H1 (cell line): Measurements from ENCODE around the gene ANO6. TPM values are rescaled to one million over a fixed set of nuclear protein-coding genes. Genes with fewer than 3 reads are reported as not detected.

Experiments used
- CTCF ChIA-PET: fragments of 300-600 bp; sonication (Branson Sonifier 250); formaldehyde crosslinking; loops from one replicate; lab custom pipeline; 2021; ENCODE audit not compliant: partially characterized antibody; lab: Charles Lee
- POLR2A ChIA-PET: fragments of 300-600 bp; sonication (Branson Sonifier 250); formaldehyde crosslinking; loops from one replicate; lab custom pipeline; 2021; ENCODE audit warnings: inconsistent platforms; ENCODE audit not compliant: partially characterized antibody; lab: Charles Lee
- DNase-seq, 2 experiments: peaks; one replicate each; pipeline versions ENCODE4 v3.0.0 to v3.0.0-alpha.2; 2010 to 2022; ENCODE audit warnings: low spot score in 2 of 2, low read depth in 1 of 2, mixed read lengths in 1 of 2
- FAIRE-seq: peaks from 2 replicates; lab custom pipeline; 2011; peaks lifted over from hg19 to GRCh38; lab: Jason Lieb, UNC
- H2AFZ ChIP-seq: 2 replicates; pipeline ENCODE4 v1.8.1; 2012; ENCODE audit warnings: low read length, inconsistent platforms
- H2AK5ac ChIP-seq: 2 replicates; pipeline ENCODE4 v1.6.1; 2013; ENCODE audit warnings: low read depth, low read length
- H2BK120ac ChIP-seq: replicated peaks from 2 replicates; pipeline ENCODE3; 2013; ENCODE audit warnings: low read depth, low read length, inconsistent platforms
- H2BK12ac ChIP-seq: 2 replicates; pipeline ENCODE4 v1.6.1; 2013; ENCODE audit warnings: low read depth, low read length
- H2BK15ac ChIP-seq: 2 replicates; pipeline ENCODE4 v1.6.1; 2013; ENCODE audit warnings: low read length
- H2BK20ac ChIP-seq: 2 replicates; pipeline ENCODE4 v1.6.1; 2013; ENCODE audit warnings: low read length
- H2BK5ac ChIP-seq: 2 replicates; pipeline ENCODE4 v1.6.1; 2013; ENCODE audit warnings: low read depth, low read length
- H3K14ac ChIP-seq: 2 replicates; pipeline ENCODE4 v1.6.1; 2013; ENCODE audit warnings: inconsistent platforms; ENCODE audit not compliant: insufficient read length
- H3K18ac ChIP-seq: 2 replicates; pipeline ENCODE4 v1.6.1; 2013; ENCODE audit warnings: low read length; ENCODE audit errors: extremely low read depth
- H3K23ac ChIP-seq: 2 replicates; pipeline ENCODE4 v1.6.1; 2013; ENCODE audit warnings: inconsistent platforms; ENCODE audit not compliant: insufficient read length
- H3K23me2 ChIP-seq: 2 replicates; pipeline ENCODE4 v1.6.1; 2013; ENCODE audit warnings: low read depth, low read length
- H3K27ac ChIP-seq: 2 replicates; pipeline ENCODE4 v1.6.1; 2011; ENCODE audit warnings: low read depth, low read length, inconsistent platforms
- H3K27me3 ChIP-seq, 4 experiments: replicated peaks in 1 of 4; 1 replicate in 1 of 4; 2 replicates in 3 of 4; pipeline versions ENCODE4 v1.6.1 to v1.8.1; 2011 to 2013; ENCODE audit warnings: low read length in 3 of 4, mild to moderate bottlenecking in 3 of 4, inconsistent platforms in 2 of 4, mixed read lengths in 2 of 4, moderate library complexity in 1 of 4; ENCODE audit not compliant: control insufficient read depth in 3 of 4, insufficient read depth in 3 of 4; ENCODE audit errors: extremely low read depth in 1 of 4
- H3K36me3 ChIP-seq, 4 experiments: 2 replicates each; pipeline versions ENCODE4 v1.6.1 to v1.8.1; 2011 to 2013; ENCODE audit warnings: mild to moderate bottlenecking in 4 of 4, low read length in 3 of 4, moderate library complexity in 2 of 4, control low read depth in 1 of 4, inconsistent platforms in 1 of 4; ENCODE audit not compliant: insufficient read depth in 4 of 4, control insufficient read depth in 2 of 4
- H3K4ac ChIP-seq: replicated peaks from 2 replicates; pipeline ENCODE3; 2013; ENCODE audit warnings: low read length, low read depth, mixed read lengths, inconsistent platforms; ENCODE audit not compliant: insufficient read length
- H3K4me1 ChIP-seq, 4 experiments: replicated peaks in 1 of 4; 1 replicate in 1 of 4; 2 replicates in 3 of 4; pipeline versions ENCODE4 v1.6.1 to v1.8.1; 2011 to 2013; ENCODE audit warnings: low read length in 3 of 4, inconsistent platforms in 2 of 4, mixed read lengths in 1 of 4; ENCODE audit not compliant: insufficient read depth in 4 of 4, control insufficient read depth in 3 of 4
- H3K4me2 ChIP-seq, 2 experiments: 2 replicates each; pipeline versions ENCODE4 v1.6.1 to v1.8.1; 2011 to 2013; ENCODE audit warnings: low read depth in 2 of 2, low read length in 2 of 2, control low read depth in 1 of 2, inconsistent platforms in 1 of 2, mild to moderate bottlenecking in 1 of 2; ENCODE audit not compliant: insufficient read depth in 1 of 2
- H3K4me3 ChIP-seq, 4 experiments: fragments of 200-600, 300-600 bp in 1 of 4; sonication (generic), shearing (Covaris generic), sonication (Bioruptor Twin) in 1 of 4; 2 replicates each; pipeline versions ENCODE4 v1.5.1 to v1.8.1; 2011 to 2016; ENCODE audit warnings: low read length in 4 of 4, low read depth in 3 of 4, control low read depth in 2 of 4, inconsistent platforms in 2 of 4, mild to moderate bottlenecking in 2 of 4, mixed read lengths in 1 of 4, moderate library complexity in 1 of 4; ENCODE audit not compliant: insufficient read depth in 2 of 4; ENCODE audit errors: extremely low read depth in 1 of 4
- H3K56ac ChIP-seq: replicated peaks from 2 replicates; pipeline ENCODE3; 2013; ENCODE audit warnings: low read depth, mild to moderate bottlenecking, mixed read lengths, low read length, inconsistent platforms; ENCODE audit not compliant: insufficient read length
- H3K79me1 ChIP-seq: 2 replicates; pipeline ENCODE4 v1.6.1; 2013; ENCODE audit warnings: low read depth, low read length, control low read depth
- H3K79me2 ChIP-seq, 2 experiments: 2 replicates each; pipeline versions ENCODE4 v1.6.1 to v1.8.1; 2012 to 2013; ENCODE audit warnings: low read length in 2 of 2, mild to moderate bottlenecking in 2 of 2, inconsistent platforms in 1 of 2; ENCODE audit not compliant: insufficient read depth in 2 of 2, control insufficient read depth in 1 of 2
- H3K9ac ChIP-seq, 4 experiments: replicated peaks in 1 of 4; 1 replicate in 1 of 4; 2 replicates in 3 of 4; pipeline versions ENCODE4 v1.6.1 to v1.8.1; 2011 to 2013; ENCODE audit warnings: low read depth in 3 of 4, low read length in 3 of 4, control low read depth in 2 of 4, mild to moderate bottlenecking in 2 of 4, moderate library complexity in 2 of 4, inconsistent platforms in 1 of 4; ENCODE audit errors: extremely low read depth in 1 of 4
- H3K9me3 ChIP-seq, 2 experiments: 2 replicates each; pipeline versions ENCODE4 v1.6.1 to v1.8.1; 2012 to 2013; ENCODE audit warnings: mild to moderate bottlenecking in 2 of 2, moderate library complexity in 2 of 2, control low read depth in 1 of 2, inconsistent platforms in 1 of 2, low read depth in 1 of 2, low read length in 1 of 2, mixed read lengths in 1 of 2; ENCODE audit not compliant: insufficient read depth in 2 of 2
- H4K20me1 ChIP-seq, 2 experiments: replicated peaks in 1 of 2; 2 replicates each; pipeline versions ENCODE3 to v1.8.1; 2011 to 2013; ENCODE audit warnings: inconsistent platforms in 2 of 2, low read length in 2 of 2, mild to moderate bottlenecking in 1 of 2; ENCODE audit not compliant: insufficient read depth in 2 of 2, control insufficient read depth in 1 of 2
- H4K5ac ChIP-seq: 2 replicates; pipeline ENCODE4 v1.6.1; 2013; ENCODE audit warnings: low read length, low read depth, mixed read lengths, inconsistent platforms; ENCODE audit not compliant: insufficient read length
- H4K8ac ChIP-seq: 2 replicates; pipeline ENCODE4 v1.8.0; 2013; ENCODE audit warnings: mild to moderate bottlenecking, moderate library complexity, low read length, inconsistent platforms; ENCODE audit not compliant: insufficient read depth; ENCODE audit errors: extremely low read depth
- H4K91ac ChIP-seq: replicated peaks from 2 replicates; pipeline ENCODE3; 2013; ENCODE audit warnings: low read length, mixed read lengths, inconsistent platforms; ENCODE audit not compliant: insufficient read length
- ASH2L ChIP-seq: fragments of 200-600, 300-600 bp; sonication (generic); IDR thresholded peaks from one replicate; pipeline ENCODE4 v1.7.1; 2017; ENCODE audit warnings: low read length
- BACH1 ChIP-seq: IDR thresholded peaks from 2 replicates; pipeline ENCODE4 v1.6.1; 2012; ENCODE audit warnings: low read length, improper control_type of control experiment
- CHD1 ChIP-seq: IDR thresholded peaks from 2 replicates; pipeline ENCODE4 v1.6.1; 2012; ENCODE audit warnings: low read depth, low read length, improper control_type of control experiment
- CHD2 ChIP-seq: IDR thresholded peaks from 2 replicates; pipeline ENCODE4 v1.6.1; 2012; ENCODE audit warnings: low read length, improper control_type of control experiment
- CREB1 ChIP-seq: IDR thresholded peaks from 2 replicates; pipeline ENCODE4 v1.6.1; 2012; ENCODE audit warnings: inconsistent platforms
- EGR1 ChIP-seq: IDR thresholded peaks from 2 replicates; pipeline ENCODE4 v1.6.1; 2011; ENCODE audit warnings: low read depth, low read length, borderline replicate concordance
- JUND ChIP-seq: IDR thresholded peaks from 2 replicates; pipeline ENCODE4 v1.6.1; 2011; ENCODE audit warnings: mild to moderate bottlenecking, improper control_type of control experiment, low read length
- RFX5 ChIP-seq: IDR thresholded peaks from 2 replicates; pipeline ENCODE4 v1.6.1; 2011; ENCODE audit warnings: low read depth, low read length, improper control_type of control experiment, borderline replicate concordance
- RNF2 ChIP-seq: fragments of 200-900, 300-1000 bp; sonication (generic); IDR thresholded peaks from 2 replicates; pipeline ENCODE4 v1.7.1; 2016; ENCODE audit warnings: borderline replicate concordance, low read depth, mild to moderate bottlenecking, antibody characterized with exemption, low read length; ENCODE audit not compliant: poor library complexity, severe bottlenecking; ENCODE audit errors: missing control alignments
- SP2 ChIP-seq: IDR thresholded peaks from 2 replicates; pipeline ENCODE4 v1.6.1; 2012; ENCODE audit warnings: mild to moderate bottlenecking, low read length, inconsistent platforms
- TAF1 ChIP-seq: IDR thresholded peaks from 2 replicates; pipeline ENCODE4 v1.6.1; 2011; ENCODE audit warnings: mild to moderate bottlenecking, low read depth, low read length
- WGBS, 2 experiments: shearing (Covaris generic) in 1 of 2; methylation state at CpG; one replicate each; pipeline versions ENCODE4 v1.1.6 to v1.1.7; 2013 to 2015; ENCODE audit warnings: low lambda C conversion rate in 2 of 2, mixed read lengths in 2 of 2, inconsistent platforms in 1 of 2, low coverage in 1 of 2, missing lambda C conversion rate in 1 of 2; ENCODE audit not compliant: insufficient replicate concordance in 2 of 2, insufficient coverage in 1 of 2, insufficient read length in 1 of 2; ENCODE audit errors: extremely low coverage in 1 of 2, missing lambda C conversion rate in 1 of 2; 5-methylcytosine and 5-hydroxymethylcytosine counted together
- polyA plus RNA-seq, 7 experiments: library from polyadenylated mRNA; depleted of rRNA in 3 of 7; stranded (reverse) in 5 of 7; unstranded in 2 of 7; fragments of >200 nt in 5 of 7; fragments of 200-250 nt in 2 of 7; gene quantifications; 1 replicate in 5 of 7; 2 replicates in 1 of 7; 4 replicates in 1 of 7; pipeline versions ENCODE4 v1.2.1 to v1.2.3, GENCODE V29; 2011 to 2013; ENCODE audit warnings: missing spikeins in 2 of 7, mixed read lengths in 2 of 7
- total RNA-seq: library from RNA; stranded (reverse); fragmentation: NEBNext Ultra II Directional; extraction: Animal tissue kit (Norgen Biotek cat#: 25700); gene quantifications from 2 replicates; pipeline ENCODE4 v1.2.1, GENCODE V29; 2021

The ANO6 gene
- total and polyA plus RNA-seq, 2 of the 8 experiments (the other 6 are each of a cell fraction or from before 2014, with no cell fraction given): 15.1 to 39.7 TPM

- H2AFZ ChIP-seq: no peak overlapping the region
- H3K4me3 ChIP-seq: no peak overlapping the region
- no peak overlapping the region for H2BK120ac ChIP-seq
- H3K9me3 ChIP-seq: peaks cover 5 to 11% of the 10 kb centered on the region in 2 experiments; a peak in 1 of 4 replicates
- H3K14ac ChIP-seq: no peak overlapping the region
- FAIRE-seq (no peak), DNase-seq (no peak)
- H3K36me3 ChIP-seq: peaks cover 3 to 35% (median 19%) of the 10 kb centered on the region in 4 experiments; a peak in 6 of 8 replicates
- no peak overlapping the region for H2BK5ac ChIP-seq
- H3K27me3 ChIP-seq: no peaks in the 10 kb centered on the region
- peaks cover 0 to 2% (median 0%) of the 10 kb centered on the region in 4 experiments; a peak in 1 of 7 replicates for H3K4me1 ChIP-seq
- H3K4me2 ChIP-seq: no peak overlapping the region
- no peak overlapping the region for H3K18ac ChIP-seq
- H3K56ac ChIP-seq: no peak overlapping the region
- no peak overlapping the region for H3K23ac ChIP-seq
- WGBS, 2 experiments: 78% methylated on average over 1 of the region's 1 CpG; no CpG with 5 or more reads in 1 of the 2 experiments
- TF ChIP-seq RFX5 (no peak), RNF2 (no peak), TAF1 (no peak), BACH1 (no peak), ASH2L (no peak), EGR1 (no peak), CHD2 (no peak), SP2 (no peak), CREB1 (no peak), JUND (no peak), CHD1 (no peak)
- H2BK20ac ChIP-seq: no peak overlapping the region
- no peak overlapping the region for H4K5ac ChIP-seq
- no peaks in the 10 kb centered on the region for H3K79me1 ChIP-seq
- H2BK15ac ChIP-seq: no peak overlapping the region
- H3K4ac ChIP-seq: no peak overlapping the region
- H2AK5ac ChIP-seq: no peak overlapping the region
- H4K20me1 ChIP-seq: no peaks in the 10 kb centered on the region
- no peak overlapping the region for H3K27ac ChIP-seq
- no peaks in the 10 kb centered on the region for H3K79me2 ChIP-seq
- ChIA-PET POLR2A (no interaction called here), CTCF (interaction anchor here (1.0 kb wide), 1 partner anchor 64 kb away, joined by 4 read pairs; no protein-coding TSS in a partner anchor)
- H4K8ac ChIP-seq: no peak overlapping the region
- no peaks in the 10 kb centered on the region for H3K23me2 ChIP-seq
- no peak overlapping the region for H3K9ac ChIP-seq
- no peak overlapping the region for H4K91ac ChIP-seq
- no peak overlapping the region for H2BK12ac ChIP-seq
Measured at GRCh38 chr12:45348986-45349385, 133.1 kb downstream of the ANO6 start.
